ENCODE measurements around the gene TOP1. TPM values are rescaled to one million over a fixed set of nuclear protein-coding genes. Genes with fewer than 3 reads are reported as not detected.

Gene TOP1
- total RNA-seq, 3 donors from 2014 or later = 117 to 131 (median 121) TPM

GRCh38 chr20:41147767-41148191 is 119.2 kb downstream of the TOP1 start:
- H3K27me3 Mint-ChIP-seq (ENCODE audit: low read depth) = no peaks in the 10 kb centered on the region

GRCh38 chr20:41148942-41149341 is 120.3 kb downstream of the TOP1 start:
- no peaks in the 10 kb centered on the region for H3K9me3 Mint-ChIP-seq
- ATAC-seq = no peak
- H3K4me3 Mint-ChIP-seq = peak overlapping the region; percentile 19
- peaks cover 5% of the 10 kb centered on the region for H3K36me3 Mint-ChIP-seq (ENCODE audit: insufficient read depth)
- H3K27me3 Mint-ChIP-seq (ENCODE audit: low read depth) = no peaks in the 10 kb centered on the region
- peaks cover 95% of the 10 kb centered on the region for H3K4me1 Mint-ChIP-seq (ENCODE audit: low read depth)
- DNase-seq = no peak

More at GRCh38 chr20:41147767-41148191, 119.2 kb downstream of the TOP1 start:
- Mint-ChIP-seq H3K4me3 (peak overlapping the region; percentile 14), H3K9me3 (no peaks in the 10 kb centered on the region), H3K4me1 (ENCODE audit: low read depth) (peaks cover 99% of the 10 kb centered on the region), H3K36me3 (ENCODE audit: insufficient read depth) (peaks cover 4% of the 10 kb centered on the region)
- ATAC-seq (no peak), DNase-seq (no peak)

- DNase-seq (no peak), ATAC-seq (peak; percentile 30 to 31)
- Mint-ChIP-seq H3K4me1 (ENCODE audit: low read depth) (peaks cover 95% of the 10 kb centered on the region), H3K9me3 (no peaks in the 10 kb centered on the region), H3K4me3 (peak overlapping the region; percentile 6), H3K27me3 (ENCODE audit: low read depth) (no peaks in the 10 kb centered on the region), H3K36me3 (ENCODE audit: insufficient read depth) (peaks cover 8% of the 10 kb centered on the region)
These were observed 122.0 kb downstream of the TOP1 start for GRCh38 chr20:41150664-41151063.

- Mint-ChIP-seq H3K4me3 (no peak overlapping the region), H3K9me3 (no peaks in the 10 kb centered on the region), H3K4me1 (ENCODE audit: low read depth) (peaks cover 95% of the 10 kb centered on the region), H3K36me3 (ENCODE audit: insufficient read depth) (peaks cover 8% of the 10 kb centered on the region), H3K27me3 (ENCODE audit: low read depth) (no peaks in the 10 kb centered on the region)
- DNase-seq (no peak), ATAC-seq (no peak)
These were observed 122.7 kb downstream of the TOP1 start for GRCh38 chr20:41151134-41151869.

GRCh38 chr20:41152108-41152757 is 123.6 kb downstream of the TOP1 start:
- DNase-seq (no peak), ATAC-seq (no peak)
- peak overlapping the region; percentile 24 for H3K4me3 Mint-ChIP-seq
- H3K9me3 Mint-ChIP-seq = no peaks in the 10 kb centered on the region
- H3K27me3 Mint-ChIP-seq (ENCODE audit: low read depth) = no peaks in the 10 kb centered on the region
- H3K36me3 Mint-ChIP-seq (ENCODE audit: insufficient read depth) = peaks cover 8% of the 10 kb centered on the region
- H3K4me1 Mint-ChIP-seq (ENCODE audit: low read depth) = peaks cover 95% of the 10 kb centered on the region

GRCh38 chr20:41154436-41155176 is 126.0 kb downstream of the TOP1 start:
- Mint-ChIP-seq H3K27me3 (ENCODE audit: low read depth) (no peaks in the 10 kb centered on the region), H3K4me3 (peak overlapping the region; percentile 50), H3K9me3 (no peaks in the 10 kb centered on the region), H3K36me3 (ENCODE audit: insufficient read depth) (peaks cover 7% of the 10 kb centered on the region), H3K4me1 (ENCODE audit: low read depth) (peaks cover 95% of the 10 kb centered on the region)
- DNase-seq (no peak), ATAC-seq (no peak)

- H3K36me3 Mint-ChIP-seq (ENCODE audit: insufficient read depth) = peaks cover 11% of the 10 kb centered on the region
- H3K27me3 Mint-ChIP-seq (ENCODE audit: low read depth) = no peaks in the 10 kb centered on the region
- H3K4me1 Mint-ChIP-seq (ENCODE audit: low read depth) = peaks cover 96% of the 10 kb centered on the region
- DNase-seq (no peak), ATAC-seq (no peak)
- H3K9me3 Mint-ChIP-seq = no peaks in the 10 kb centered on the region
- H3K4me3 Mint-ChIP-seq = no peak overlapping the region
These were observed 126.6 kb downstream of the TOP1 start for GRCh38 chr20:41155261-41155660.

GRCh38 chr20:41158082-41158625 is 129.5 kb downstream of the TOP1 start:
- Mint-ChIP-seq H3K4me1 (ENCODE audit: low read depth) (peaks cover 90% of the 10 kb centered on the region), H3K27me3 (ENCODE audit: low read depth) (no peaks in the 10 kb centered on the region), H3K36me3 (ENCODE audit: insufficient read depth) (peaks cover 22% of the 10 kb centered on the region), H3K9me3 (no peaks in the 10 kb centered on the region), H3K4me3 (peak overlapping the region; percentile 78)
- DNase-seq (no peak), ATAC-seq (no peak)

GRCh38 chr20:41159547-41159946 is 130.9 kb downstream of the TOP1 start:
- no peak for ATAC-seq

GRCh38 chr20:41160686-41161085 is 132.1 kb downstream of the TOP1 start:
- no peaks in the 10 kb centered on the region for H3K27me3 Mint-ChIP-seq (ENCODE audit: low read depth)
- peaks cover 38% of the 10 kb centered on the region for H3K36me3 Mint-ChIP-seq (ENCODE audit: insufficient read depth)
- DNase-seq = no peak
- peaks cover 80% of the 10 kb centered on the region for H3K4me1 Mint-ChIP-seq (ENCODE audit: low read depth)
- no peak for ATAC-seq
- H3K4me3 Mint-ChIP-seq = no peak overlapping the region
- H3K9me3 Mint-ChIP-seq = no peaks in the 10 kb centered on the region

More at GRCh38 chr20:41159547-41159946, 130.9 kb downstream of the TOP1 start:
- H3K4me3 Mint-ChIP-seq = no peak overlapping the region
- peaks cover 91% of the 10 kb centered on the region for H3K4me1 Mint-ChIP-seq (ENCODE audit: low read depth)
- no peaks in the 10 kb centered on the region for H3K9me3 Mint-ChIP-seq
- no peaks in the 10 kb centered on the region for H3K27me3 Mint-ChIP-seq (ENCODE audit: low read depth)
- H3K36me3 Mint-ChIP-seq (ENCODE audit: insufficient read depth) = peaks cover 29% of the 10 kb centered on the region
- no peak for DNase-seq

GRCh38 chr20:41161886-41162285 is 133.3 kb downstream of the TOP1 start:
- Mint-ChIP-seq H3K4me1 (ENCODE audit: low read depth) (peaks cover 72% of the 10 kb centered on the region), H3K9me3 (no peaks in the 10 kb centered on the region), H3K36me3 (ENCODE audit: insufficient read depth) (peaks cover 49% of the 10 kb centered on the region), H3K27me3 (ENCODE audit: low read depth) (no peaks in the 10 kb centered on the region), H3K4me3 (no peak overlapping the region)
- no peak for ATAC-seq
- DNase-seq = no peak

- Mint-ChIP-seq H3K36me3 (ENCODE audit: insufficient read depth) (peaks cover 54% of the 10 kb centered on the region), H3K9me3 (no peaks in the 10 kb centered on the region), H3K4me1 (ENCODE audit: low read depth) (peaks cover 72% of the 10 kb centered on the region), H3K4me3 (no peak overlapping the region), H3K27me3 (ENCODE audit: low read depth) (no peaks in the 10 kb centered on the region)
- no peak for DNase-seq
- no peak for ATAC-seq
These were observed 133.8 kb downstream of the TOP1 start for GRCh38 chr20:41162396-41162795.

- H3K4me1 Mint-ChIP-seq (ENCODE audit: low read depth) = peaks cover 62% of the 10 kb centered on the region
- no peak overlapping the region for H3K4me3 Mint-ChIP-seq
These were observed 135.2 kb downstream of the TOP1 start for GRCh38 chr20:41163821-41164220.

More at GRCh38 chr20:41163821-41164220, 135.2 kb downstream of the TOP1 start:
- peaks cover 54% of the 10 kb centered on the region for H3K36me3 Mint-ChIP-seq (ENCODE audit: insufficient read depth)
- DNase-seq (no peak), ATAC-seq (no peak)
- H3K27me3 Mint-ChIP-seq (ENCODE audit: low read depth) = no peaks in the 10 kb centered on the region
- H3K9me3 Mint-ChIP-seq = no peaks in the 10 kb centered on the region

All from activated T-cell treated with anti-CD3 and anti-CD28 coated beads, Interleukin-2, amount 50 U/mL, for 4 hours (primary cell).